HG02852 (cell line): ENCODE results near the gene DEF6.
"Not testable (repeated sequence)": the region's sequence is repeated elsewhere in the genome, so short reads cannot be mapped to it uniquely, and the experiment has no call there.

Experiments used
- ATAC-seq: cut with Tn5 transposase; IDR thresholded peaks from one replicate; pipeline ENCODE4 v1.9.1; 2021; ENCODE audit warnings: mild to moderate bottlenecking, moderate library complexity; ENCODE audit not compliant: unreplicated experiment

DEF6 gene

GRCh38 chr6:35309611-35310264, 12.1 kb downstream of the DEF6 start:
- ATAC-seq = no peak

- no peak for ATAC-seq
Observed at GRCh38 chr6:35310265-35310831, 12.7 kb downstream of the DEF6 start.

- no peak for ATAC-seq
Observed at GRCh38 chr6:35311390-35312075, 13.9 kb downstream of the DEF6 start.

- ATAC-seq = no peak
Observed at GRCh38 chr6:35312076-35312800, 14.6 kb downstream of the DEF6 start.

- ATAC-seq = no peak
Observed at GRCh38 chr6:35312807-35313206, 15.2 kb downstream of the DEF6 start.

- ATAC-seq = no peak
Observed at GRCh38 chr6:35317483-35318195, 20.0 kb downstream of the DEF6 start.

GRCh38 chr6:35318196-35319171, 20.9 kb downstream of the DEF6 start:
- ATAC-seq = no peak

- ATAC-seq = no peak
Observed at GRCh38 chr6:35319346-35320030, 21.9 kb downstream of the DEF6 start.

- ATAC-seq = no peak
Observed at GRCh38 chr6:35320031-35320410, 22.4 kb downstream of the DEF6 start.

GRCh38 chr6:35321091-35321490, 23.5 kb downstream of the DEF6 start:
- no peak for ATAC-seq

GRCh38 chr6:35327349-35328027, 29.9 kb downstream of the DEF6 start:
- ATAC-seq = no peak

GRCh38 chr6:35328108-35328723, 30.6 kb downstream of the DEF6 start:
- ATAC-seq = no peak

- ATAC-seq = not testable (repeated sequence)
Observed at GRCh38 chr6:35328965-35329364, 31.3 kb downstream of the DEF6 start.

- ATAC-seq = no peak
Observed at GRCh38 chr6:35330541-35331119, 33.0 kb downstream of the DEF6 start.

GRCh38 chr6:35332074-35332887, 34.7 kb downstream of the DEF6 start:
- ATAC-seq = not testable (repeated sequence)

- no peak for ATAC-seq
Observed at GRCh38 chr6:35341557-35341956, 43.9 kb downstream of the DEF6 start.
